Activated CD4-positive, alpha-beta T cell treated with anti-CD3 and anti-CD28 coated beads, Interleukin-2, amount 50 U/mL, for 1 hour (primary cell): ENCODE data around the gene PCBP3.
"Not testable (repeated sequence)": the region's sequence is repeated elsewhere in the genome, so short reads cannot be mapped to it uniquely, and the experiment has no call there.

Experiments
- DNase-seq: peaks from one replicate; pipeline ENCODE4 v3.0.0-alpha.2; 2020

Gene PCBP3

GRCh38 chr21:45643021-45643980 is at the start of gene PCBP3:
TSS of gene PCBP3 (plus strand) at chr21:45643725. CDS start at chr21:45850086, 206,361 bp downstream.
- DNase-seq, result peak; percentile 97

GRCh38 chr21:45594721-45595489 is 48.6 kb upstream of the PCBP3 start:
- DNase-seq, result no peak

DNA sequence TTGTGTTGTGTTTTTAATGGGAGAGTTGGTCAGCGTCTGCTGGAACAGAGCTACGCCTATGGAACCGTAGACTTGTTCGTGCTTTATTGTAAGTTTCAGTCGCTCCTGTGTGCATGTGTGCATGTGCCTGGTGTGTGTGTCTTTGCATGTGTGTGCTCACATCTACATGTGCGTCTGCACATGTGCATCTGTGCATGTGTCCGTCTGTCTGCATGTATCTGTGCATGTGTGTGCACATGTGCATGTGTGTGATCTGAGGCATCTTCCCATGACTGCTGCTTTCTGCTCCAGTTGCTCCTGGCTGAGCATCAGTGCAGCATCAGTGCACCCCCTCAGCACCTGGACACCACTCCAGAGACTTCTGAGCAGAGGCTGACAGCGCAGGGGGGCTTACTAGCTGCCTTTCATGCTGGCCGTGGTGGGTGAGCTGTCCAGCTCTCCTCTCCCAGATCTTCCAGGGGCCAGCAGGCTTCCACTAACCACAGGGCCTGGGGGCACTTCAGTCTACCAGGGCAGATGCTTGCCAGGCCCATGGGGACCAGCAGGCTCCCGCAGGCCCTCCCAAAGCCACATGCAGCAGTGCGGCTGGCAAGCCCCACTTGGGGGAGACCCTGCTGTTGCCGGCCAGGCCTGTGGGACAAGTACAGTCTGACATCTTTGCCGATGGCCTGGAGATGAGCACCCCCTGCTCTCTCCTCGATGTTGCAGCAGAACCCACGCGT is 47.8 kb upstream of the PCBP3 start:
- no peak for DNase-seq

GRCh38 chr21:45596704-45597318 is 46.7 kb upstream of the PCBP3 start:
- peak; percentile 90 for DNase-seq

GRCh38 chr21:45598109-45598508 is 45.4 kb upstream of the PCBP3 start:
- DNase-seq, result no peak

DNA sequence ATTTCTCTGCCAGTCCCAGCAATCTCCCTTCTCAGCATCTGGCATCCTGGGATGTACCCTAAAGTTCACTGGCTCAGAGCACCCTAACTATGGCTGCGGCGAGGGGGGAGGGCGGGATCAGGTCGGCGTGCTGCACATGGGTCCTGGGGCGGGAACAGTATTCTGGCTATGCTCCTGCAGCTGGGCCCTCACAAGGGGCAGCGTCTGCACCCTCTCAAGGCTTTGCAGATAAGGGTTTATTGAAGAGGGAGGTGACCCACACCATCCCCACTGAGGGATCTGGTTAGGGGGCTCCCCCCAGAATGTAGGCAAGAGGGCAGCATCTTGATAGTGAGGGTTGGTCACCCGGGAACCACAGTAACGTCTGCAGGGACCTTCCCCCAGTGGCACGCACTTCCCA is 44.9 kb upstream of the PCBP3 start:
- no peak for DNase-seq

DNA sequence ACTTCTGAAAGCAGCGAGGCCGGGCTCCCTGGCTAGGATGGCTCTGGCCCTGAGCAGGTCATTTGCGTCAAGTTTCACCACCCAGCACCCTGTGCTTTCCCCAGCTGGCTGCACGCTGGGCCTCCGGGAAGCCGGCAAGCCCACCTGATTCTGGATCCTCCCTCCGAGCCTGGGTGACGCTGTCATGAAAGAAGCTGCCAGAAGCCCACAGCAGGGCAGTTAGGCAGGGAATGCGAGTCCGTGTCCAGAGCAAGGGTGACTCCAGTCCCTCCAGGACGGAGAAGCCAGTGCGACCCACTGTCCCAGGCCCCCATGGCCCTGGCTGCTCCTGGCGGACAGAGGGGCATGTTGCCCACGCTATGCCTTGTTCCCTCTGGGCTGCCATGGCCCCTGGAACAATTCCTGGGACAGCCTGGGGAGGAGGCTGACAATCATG is 44.4 kb upstream of the PCBP3 start:
- no peak for DNase-seq

DNA sequence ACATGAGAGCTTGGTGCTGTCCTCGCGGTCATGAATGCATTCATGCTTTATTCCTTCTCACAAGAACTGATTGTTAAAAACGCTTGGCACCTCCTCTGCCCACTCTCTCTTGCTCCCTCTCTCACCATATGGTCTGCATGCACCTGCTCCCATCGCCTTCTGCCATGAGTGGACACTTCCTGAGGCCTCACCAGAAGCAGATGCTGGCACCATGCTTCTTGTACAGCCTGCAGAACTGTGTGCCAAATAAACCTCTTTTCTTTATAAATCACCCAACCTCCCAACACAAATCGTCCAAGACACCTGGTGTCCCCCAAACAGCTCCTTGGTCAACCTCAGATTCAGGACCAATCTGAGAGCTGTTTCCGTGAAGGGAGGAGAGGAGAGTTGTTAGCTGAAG is 43.3 kb upstream of the PCBP3 start:
- no peak for DNase-seq

DNA sequence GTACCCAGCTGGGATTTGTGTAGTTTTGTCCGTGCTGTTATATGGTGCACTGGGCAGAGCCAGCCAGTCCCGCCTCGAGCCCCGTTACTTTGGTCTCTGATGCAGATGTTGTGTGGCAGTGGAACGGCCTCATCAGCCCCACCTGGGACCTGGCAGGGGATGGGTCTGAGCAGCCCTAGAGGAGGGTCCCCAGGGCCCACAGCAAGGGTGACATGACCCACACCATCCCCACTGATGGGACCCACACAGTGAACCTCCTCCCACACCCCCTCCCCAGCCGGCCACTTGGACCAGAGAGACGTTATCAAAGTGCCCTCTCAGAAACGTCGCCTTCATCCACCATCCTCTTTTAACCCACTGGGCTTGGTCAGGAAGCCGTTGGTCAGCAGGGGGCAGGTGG is 42.0 kb upstream of the PCBP3 start:
- DNase-seq, result no peak

GRCh38 chr21:45602106-45602505 is 41.4 kb upstream of the PCBP3 start:
- no peak for DNase-seq

- DNase-seq, result no peak
Observed at GRCh38 chr21:45603481-45603880, 40.0 kb upstream of the PCBP3 start.

DNA sequence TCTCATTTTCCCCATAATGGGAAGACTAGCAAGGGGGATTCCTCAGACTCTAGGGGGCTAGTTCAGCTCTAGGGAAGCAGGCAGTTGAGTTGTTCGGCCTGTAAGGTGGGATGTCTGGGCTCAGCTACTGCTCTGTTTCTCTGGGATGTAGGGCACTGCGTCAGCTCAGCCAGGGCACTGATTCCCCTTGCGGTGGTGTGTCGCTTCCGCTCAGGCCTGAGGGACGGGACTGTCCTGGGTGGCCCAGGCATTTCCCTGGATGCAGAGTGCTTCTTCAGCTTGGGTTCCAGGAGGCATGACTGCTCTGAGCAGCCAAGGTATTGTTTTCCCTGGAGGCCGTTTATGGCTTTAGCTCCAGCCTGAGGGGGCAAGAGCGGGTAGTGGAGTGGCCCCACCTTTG is 38.8 kb upstream of the PCBP3 start:
- DNase-seq, result not testable (repeated sequence)

GRCh38 chr21:45607021-45607908 is 36.3 kb upstream of the PCBP3 start:
- peak; percentile 53 for DNase-seq

- DNase-seq, result no peak
Observed at GRCh38 chr21:45607909-45608295, 35.6 kb upstream of the PCBP3 start.

DNA sequence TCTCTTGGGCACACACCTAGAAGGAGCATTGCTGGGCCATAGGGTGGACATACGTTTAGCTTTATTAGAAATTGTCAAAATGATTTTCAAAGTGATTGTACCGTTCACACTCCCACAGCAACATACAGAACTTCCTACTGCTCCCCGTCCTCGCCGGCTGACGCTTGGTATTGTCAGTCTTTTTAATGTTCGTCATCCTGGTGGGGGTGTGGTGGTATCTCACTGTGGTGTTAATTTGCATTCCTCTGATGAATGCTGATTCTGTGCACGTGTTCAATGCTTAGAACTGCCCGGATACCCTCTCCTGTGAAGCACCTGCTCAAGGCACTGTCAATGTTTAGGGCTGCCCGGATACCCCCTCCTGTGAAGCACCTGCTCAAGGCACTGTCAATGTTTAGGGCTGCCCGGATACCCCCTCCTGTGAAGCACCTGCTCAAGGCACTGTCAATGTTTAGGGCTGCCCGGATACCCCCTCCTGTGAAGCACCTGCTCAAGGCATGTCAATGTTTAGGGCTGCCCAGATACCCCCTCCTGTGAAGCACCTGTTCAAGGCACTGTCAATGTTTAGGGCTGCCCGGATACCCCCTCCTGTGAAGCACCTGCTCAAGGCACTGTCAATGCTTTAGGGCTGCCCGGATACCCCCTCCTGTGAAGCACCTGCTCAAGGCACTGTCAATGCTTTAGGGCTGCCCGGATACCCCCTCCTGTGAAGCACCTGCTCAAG is 34.6 kb upstream of the PCBP3 start:
- DNase-seq, result peak; percentile 40

GRCh38 chr21:45609616-45610015 is 33.9 kb upstream of the PCBP3 start:
- not testable (repeated sequence) for DNase-seq

- DNase-seq, result no peak
Observed at GRCh38 chr21:45611296-45611695, 32.2 kb upstream of the PCBP3 start.

DNA sequence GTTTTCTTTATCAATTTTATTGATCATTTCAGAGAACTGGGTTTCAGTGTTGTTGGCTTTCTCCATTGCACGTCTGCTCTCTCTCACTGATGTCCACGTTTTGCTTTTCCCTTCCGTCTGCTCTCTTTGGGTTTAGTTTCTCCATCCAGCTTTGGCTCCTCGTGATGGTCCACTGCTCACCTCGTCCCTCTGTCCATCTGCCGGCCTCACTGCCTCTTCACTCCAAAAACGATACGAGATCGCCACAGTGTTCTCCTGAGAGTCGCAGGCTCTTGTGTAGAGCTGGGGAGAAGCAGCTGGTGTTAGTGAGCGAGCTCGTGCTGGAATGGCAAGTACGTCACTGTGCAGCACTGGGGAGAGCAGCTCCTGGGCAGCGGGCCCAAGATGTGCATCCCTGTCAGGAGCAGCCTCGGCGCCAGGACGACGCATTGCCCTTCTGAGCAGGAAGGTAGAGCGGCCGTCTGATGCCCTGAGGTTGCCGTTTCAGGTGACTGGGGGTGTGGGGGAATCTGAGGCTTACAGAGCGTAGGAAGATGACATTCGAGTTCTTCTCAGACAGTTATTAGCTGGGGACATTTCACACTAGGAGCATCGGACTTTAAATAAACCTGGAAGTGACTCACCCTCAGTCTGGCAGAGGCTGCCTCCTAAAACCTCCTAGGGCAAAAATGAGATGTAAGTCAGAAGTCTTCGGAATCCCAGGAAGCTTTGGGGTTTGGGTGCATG is 31.4 kb upstream of the PCBP3 start:
- no peak for DNase-seq

DNA sequence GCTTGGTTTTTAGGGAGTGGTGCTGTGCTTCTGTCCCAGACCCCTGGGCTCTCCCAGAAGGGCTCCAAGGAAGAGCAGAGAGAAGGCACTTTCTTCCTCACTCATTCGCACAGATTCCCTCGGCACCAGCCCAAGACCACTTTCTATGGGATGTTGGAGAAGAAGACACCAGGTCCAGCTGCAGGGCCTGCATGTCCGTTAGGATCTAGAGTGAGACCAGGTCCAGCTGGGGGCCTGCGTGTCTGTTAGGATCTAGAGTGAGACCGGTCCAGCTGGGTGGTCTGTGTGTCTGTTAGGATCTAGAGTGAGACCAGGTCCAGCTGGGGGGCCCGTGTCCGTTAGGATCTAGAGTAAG is 30.9 kb upstream of the PCBP3 start:
- DNase-seq, result not testable (repeated sequence)

- DNase-seq, result no peak
Observed at GRCh38 chr21:45613396-45613795, 30.1 kb upstream of the PCBP3 start.
